Caco-2 (cell line): ENCODE measurements around the gene ANXA5. TPM values are rescaled to one million over a fixed set of nuclear protein-coding genes. Genes with fewer than 3 reads are reported as not detected.

Source experiments
- BruUV-seq: library from RNA; stranded (reverse); fragments of 400-500 nt; replicated peaks from 2 replicates; lab custom pipeline; 2021; lab: Mats Ljungman, UMichigan
- CTCF ChIA-PET: fragments of 300-600 bp; sonication (Branson Sonifier 250); formaldehyde crosslinking; loops from one replicate; lab custom pipeline; 2022; ENCODE audit warnings: antibody characterized with exemption; lab: Charles Lee
- POLR2A ChIA-PET: fragments of 300-600 bp; sonication (Branson Sonifier 250); formaldehyde crosslinking; loops from one replicate; lab custom pipeline; 2022; ENCODE audit warnings: antibody characterized with exemption; lab: Charles Lee
- DNase-seq, 2 experiments: peaks; one replicate each; pipeline versions ENCODE4 v3.0.0 to v3.0.0-alpha.2; 2020 to 2022
- H3K27me3 ChIP-seq: replicated peaks from 2 replicates; pipeline ENCODE4 v1.6.0; 2011; ENCODE audit warnings: low read length; ENCODE audit not compliant: control insufficient read depth, insufficient read depth
- H3K36me3 ChIP-seq: 2 replicates; pipeline ENCODE4 v1.5.1; 2011; ENCODE audit warnings: low read length; ENCODE audit not compliant: control insufficient read depth, insufficient read depth
- H3K4me1 ChIP-seq: fragments of 250-450 bp; sonication (Bioruptor Pico); 2 replicates; pipeline ENCODE4 v1.5.1; 2020; ENCODE audit warnings: mild to moderate bottlenecking
- H3K4me3 ChIP-seq: 2 replicates; pipeline ENCODE4 v1.5.1; 2011; ENCODE audit warnings: low read depth, mild to moderate bottlenecking, control low read depth, low read length
- H3K9me3 ChIP-seq: fragments of 250-450 bp; sonication (Bioruptor Pico); 2 replicates; pipeline ENCODE4 v1.5.1; 2020; ENCODE audit warnings: mild to moderate bottlenecking, moderate library complexity
- H3K27ac Mint-ChIP-seq: one replicate; pipeline ENCODE4 v1.8.0; 2022; ENCODE audit warnings: mixed read lengths; ENCODE audit not compliant: unreplicated experiment
- H3K27me3 Mint-ChIP-seq: one replicate; pipeline ENCODE4 v1.8.0; 2022; ENCODE audit warnings: mixed read lengths; ENCODE audit not compliant: insufficient read depth, unreplicated experiment
- H3K36me3 Mint-ChIP-seq: one replicate; pipeline ENCODE4 v1.8.0; 2022; ENCODE audit warnings: mild to moderate bottlenecking, mixed read lengths; ENCODE audit not compliant: insufficient read depth, unreplicated experiment
- H3K4me1 Mint-ChIP-seq: one replicate; pipeline ENCODE4 v1.8.0; 2022; ENCODE audit warnings: low read depth, mixed read lengths; ENCODE audit not compliant: unreplicated experiment
- H3K4me3 Mint-ChIP-seq: one replicate; pipeline ENCODE4 v1.8.0; 2022; ENCODE audit warnings: mild to moderate bottlenecking, moderate library complexity, mixed read lengths; ENCODE audit not compliant: unreplicated experiment
- H3K9me3 Mint-ChIP-seq: one replicate; pipeline ENCODE4 v1.8.0; 2022; ENCODE audit warnings: mixed read lengths; ENCODE audit not compliant: unreplicated experiment
- intact Hi-C: fragments of 100-400 bp; cut with micrococcal nuclease; formaldehyde crosslinking; loops from one replicate; pipeline ENCODE4 v1.10.0; 2022; ENCODE audit not compliant: unreplicated experiment
- total RNA-seq: library from RNA; stranded (reverse); gene quantifications from 2 replicates; pipeline ENCODE4 v1.2.3, GENCODE V29; 2022
- TF ChIP-seq, protein P1 (sequence below), 2 experiments: fragments of 200-600 bp in 1 of 2; IDR thresholded peaks; 1 replicate in 1 of 2; 2 replicates in 1 of 2; pipeline versions ENCODE4 v1.5.1 to v1.8.0; 2011 to 2022; ENCODE audit warnings: antibody characterized with exemption in 1 of 2, control low read depth in 1 of 2, inconsistent platforms in 1 of 2, low read depth in 1 of 2, low read length in 1 of 2, mild to moderate bottlenecking in 1 of 2, moderate library complexity in 1 of 2; ENCODE audit not compliant: insufficient read depth in 1 of 2, severe bottlenecking in 1 of 2, unreplicated experiment in 1 of 2

ANXA5 gene
- total RNA-seq, 1 experiment from 2014 or later, result 359 TPM

DNA sequence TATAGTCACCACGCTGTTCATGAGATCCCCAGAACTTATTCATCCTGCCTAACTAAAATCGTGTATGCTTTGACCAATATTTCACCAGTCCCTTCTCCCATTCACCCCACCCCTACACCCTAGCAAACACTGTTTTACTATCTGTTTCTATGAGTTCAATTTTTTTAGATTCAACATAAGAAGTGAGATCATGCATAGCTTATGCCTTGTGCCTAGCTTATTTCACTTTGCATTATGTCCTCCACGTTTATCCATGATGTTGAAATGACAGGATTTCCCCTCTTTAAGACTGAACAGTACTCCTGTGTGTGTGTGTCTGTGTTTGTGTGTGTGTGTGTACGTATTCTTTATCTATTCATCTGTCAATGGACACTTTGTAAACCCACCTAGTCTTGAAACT is 16.8 kb downstream of the ANXA5 start:
- TF ChIP-seq, protein P1, sequence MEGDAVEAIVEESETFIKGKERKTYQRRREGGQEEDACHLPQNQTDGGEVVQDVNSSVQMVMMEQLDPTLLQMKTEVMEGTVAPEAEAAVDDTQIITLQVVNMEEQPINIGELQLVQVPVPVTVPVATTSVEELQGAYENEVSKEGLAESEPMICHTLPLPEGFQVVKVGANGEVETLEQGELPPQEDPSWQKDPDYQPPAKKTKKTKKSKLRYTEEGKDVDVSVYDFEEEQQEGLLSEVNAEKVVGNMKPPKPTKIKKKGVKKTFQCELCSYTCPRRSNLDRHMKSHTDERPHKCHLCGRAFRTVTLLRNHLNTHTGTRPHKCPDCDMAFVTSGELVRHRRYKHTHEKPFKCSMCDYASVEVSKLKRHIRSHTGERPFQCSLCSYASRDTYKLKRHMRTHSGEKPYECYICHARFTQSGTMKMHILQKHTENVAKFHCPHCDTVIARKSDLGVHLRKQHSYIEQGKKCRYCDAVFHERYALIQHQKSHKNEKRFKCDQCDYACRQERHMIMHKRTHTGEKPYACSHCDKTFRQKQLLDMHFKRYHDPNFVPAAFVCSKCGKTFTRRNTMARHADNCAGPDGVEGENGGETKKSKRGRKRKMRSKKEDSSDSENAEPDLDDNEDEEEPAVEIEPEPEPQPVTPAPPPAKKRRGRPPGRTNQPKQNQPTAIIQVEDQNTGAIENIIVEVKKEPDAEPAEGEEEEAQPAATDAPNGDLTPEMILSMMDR (IDR thresholded peaks at IDR 0.05; ENCODE audit: insufficient read depth in 1 of 2, low read depth in 1 of 2, low read length in 1 of 2, severe bottlenecking in 1 of 2, unreplicated experiment in 1 of 2), result no peak
- Mint-ChIP-seq H3K27ac (no peak overlapping the region), H3K4me1 (peaks cover 25% of the 10 kb centered on the region), H3K9me3 (no peaks in the 10 kb centered on the region), H3K4me3 (no peak overlapping the region), H3K27me3 (no peaks in the 10 kb centered on the region), H3K36me3 (peaks cover 45% of the 10 kb centered on the region)
- H3K36me3 ChIP-seq, result peaks cover 1% of the 10 kb centered on the region
- H3K4me3 ChIP-seq, result no peak overlapping the region
- BruUV-seq, result no TSS peak
- H3K4me1 ChIP-seq, result peaks cover 43% of the 10 kb centered on the region
- no peaks in the 10 kb centered on the region for H3K27me3 ChIP-seq
- ChIA-PET POLR2A (no interaction called here), CTCF (no interaction called here)
- H3K9me3 ChIP-seq, result no peaks in the 10 kb centered on the region
- intact Hi-C loops, result no loop called here
- DNase-seq, result no peak

DNA sequence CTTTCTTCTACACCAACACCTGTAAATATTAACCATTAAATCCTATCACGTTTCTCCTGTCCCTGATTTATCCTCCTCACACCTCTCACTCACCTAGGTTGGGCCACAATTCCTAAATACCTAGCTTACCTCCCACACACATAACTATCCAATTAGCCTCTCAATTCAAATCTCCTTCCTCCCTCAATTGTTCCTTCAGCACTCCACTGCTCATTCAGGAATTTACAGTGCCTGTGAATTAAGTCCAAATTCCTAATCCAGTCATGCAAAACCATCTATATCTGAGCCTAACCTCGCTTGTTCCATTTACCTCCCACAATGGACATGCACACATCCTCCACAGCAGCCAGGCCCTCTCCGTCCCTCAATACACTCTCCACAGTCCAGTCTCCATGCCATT is 17.5 kb downstream of the ANXA5 start:
- H3K27me3 Mint-ChIP-seq, result no peaks in the 10 kb centered on the region
- H3K4me3 Mint-ChIP-seq, result no peak overlapping the region
- intact Hi-C loops, result no loop called here
- peaks cover 25% of the 10 kb centered on the region for H3K4me1 Mint-ChIP-seq
- no peak overlapping the region for H3K27ac Mint-ChIP-seq
- ChIA-PET POLR2A (no interaction called here), CTCF (no interaction called here)
- no peaks in the 10 kb centered on the region for H3K9me3 Mint-ChIP-seq
- TF ChIP-seq, protein P1 (IDR thresholded peaks at IDR 0.05; ENCODE audit: insufficient read depth in 1 of 2, low read depth in 1 of 2, low read length in 1 of 2, severe bottlenecking in 1 of 2, unreplicated experiment in 1 of 2), result no peak
- H3K4me1 ChIP-seq, result peaks cover 48% of the 10 kb centered on the region
- peaks cover 44% of the 10 kb centered on the region for H3K36me3 Mint-ChIP-seq
- no peak overlapping the region for H3K4me3 ChIP-seq
- H3K27me3 ChIP-seq, result no peaks in the 10 kb centered on the region
- H3K36me3 ChIP-seq, result peaks cover 1% of the 10 kb centered on the region
- DNase-seq, result no peak
- H3K9me3 ChIP-seq, result no peaks in the 10 kb centered on the region
- no TSS peak for BruUV-seq

DNA sequence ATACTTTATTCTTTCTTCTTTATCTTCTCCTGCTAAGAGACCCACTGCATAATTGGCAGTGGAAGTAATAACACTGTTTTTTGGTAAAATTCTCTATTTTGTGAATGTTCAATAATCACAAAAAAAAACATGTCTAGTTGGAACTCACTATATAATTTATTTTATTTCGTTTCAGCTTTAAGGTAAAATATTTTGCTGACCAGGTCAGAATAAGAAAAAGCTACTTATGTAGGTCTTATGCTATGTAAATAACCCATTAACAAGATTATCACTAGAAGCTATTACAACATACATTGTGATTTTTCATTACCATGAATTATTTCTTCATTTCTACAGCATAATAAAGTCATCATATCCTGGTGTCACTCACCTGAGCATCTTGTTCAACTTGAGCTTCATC is 19.3 kb downstream of the ANXA5 start:
- ChIA-PET POLR2A (interaction anchor here (1.0 kb wide), 1 partner anchor 34 kb away, joined by 3 read pairs; no protein-coding TSS in a partner anchor), CTCF (interaction anchor here (0.5 to 1.0 kb wide), 2 partner anchors 215 to 1784 kb away, joined by 3 read pairs; no protein-coding TSS in a partner anchor)
- peaks cover 1% of the 10 kb centered on the region for H3K36me3 ChIP-seq

More for the DNA sequence above, 19.3 kb downstream of the ANXA5 start:
- no peaks in the 10 kb centered on the region for H3K9me3 Mint-ChIP-seq
- DNase-seq, result no peak
- peaks cover 25% of the 10 kb centered on the region for H3K4me1 Mint-ChIP-seq
- intact Hi-C loops, result no loop called here
- H3K36me3 Mint-ChIP-seq, result peaks cover 58% of the 10 kb centered on the region
- peak overlapping the region; percentile 61 for H3K4me3 Mint-ChIP-seq
- Histone ChIP-seq H3K9me3 (no peaks in the 10 kb centered on the region), H3K27me3 (no peaks in the 10 kb centered on the region), H3K4me1 (peaks cover 48% of the 10 kb centered on the region), H3K4me3 (no peak overlapping the region)
- no peaks in the 10 kb centered on the region for H3K27me3 Mint-ChIP-seq
- TF ChIP-seq, protein P1 (IDR thresholded peaks at IDR 0.05; ENCODE audit: insufficient read depth in 1 of 2, low read depth in 1 of 2, low read length in 1 of 2, severe bottlenecking in 1 of 2, unreplicated experiment in 1 of 2), result no peak
- no TSS peak for BruUV-seq
- peak overlapping the region; percentile 29 for H3K27ac Mint-ChIP-seq
